Stimulated activated naive CD8-positive, alpha-beta T cell treated with anti-CD3 and anti-CD28 coated beads, Interleukin-15, Interleukin-2, amounts not matched to agents 100 U/mL and 50 U/mL, for 24 hours (primary cell): Measurements from ENCODE around the gene S100B.
"Not testable (repeated sequence)": the region's sequence is repeated elsewhere in the genome, so short reads cannot be mapped to it uniquely, and the experiment has no call there.

Source experiments
- ATAC-seq: fragments of 150-1000 bp; cut with Tn5 transposase; one replicate; pipeline ENCODE4 v1.10.0; 2021
- DNase-seq: peaks from one replicate; pipeline ENCODE4 v3.0.0; 2021

S100B gene

GRCh38 chr21:46600305-46600704, 4.6 kb downstream of the S100B start:
- no peak for DNase-seq
- ATAC-seq: no peak

GRCh38 chr21:46598581-46599572, 6.0 kb downstream of the S100B start:
- no peak for DNase-seq

GRCh38 chr21:46597896-46598343, 7.0 kb downstream of the S100B start:
- DNase-seq (no peak), ATAC-seq (no peak)

More at GRCh38 chr21:46598581-46599572, 6.0 kb downstream of the S100B start:
- ATAC-seq: no peak

GRCh38 chr21:46597031-46597430, 7.9 kb downstream of the S100B start:
- ATAC-seq (no peak), DNase-seq (no peak)

GRCh38 chr21:46596201-46596600, 8.7 kb downstream of the S100B start:
- peak; percentile 3 for ATAC-seq
- no peak for DNase-seq

GRCh38 chr21:46594276-46594675, 10.6 kb downstream of the S100B start:
- ATAC-seq: no peak
- DNase-seq: no peak

GRCh38 chr21:46585191-46585953, 19.5 kb downstream of the S100B start:
- DNase-seq (no peak), ATAC-seq (no peak)

- ATAC-seq (no peak), DNase-seq (no peak)
Measured at GRCh38 chr21:46581780-46582307, 23.0 kb downstream of the S100B start.

GRCh38 chr21:46579394-46579793, 25.5 kb downstream of the S100B start:
- not testable (repeated sequence) for ATAC-seq, DNase-seq

GRCh38 chr21:46577786-46578185, 27.1 kb downstream of the S100B start:
- DNase-seq, ATAC-seq: not testable (repeated sequence)

- ATAC-seq (no peak), DNase-seq (no peak)
Measured at GRCh38 chr21:46572850-46573249, 32.0 kb downstream of the S100B start.

- no peak for ATAC-seq
- DNase-seq: no peak
Measured at GRCh38 chr21:46570631-46571030, 34.3 kb downstream of the S100B start.

GRCh38 chr21:46570119-46570518, 34.8 kb downstream of the S100B start:
- ATAC-seq (no peak), DNase-seq (no peak)

- ATAC-seq (no peak), DNase-seq (no peak)
Measured at GRCh38 chr21:46569081-46569480, 35.8 kb downstream of the S100B start.

GRCh38 chr21:46568562-46568961, 36.3 kb downstream of the S100B start:
- ATAC-seq (no peak), DNase-seq (no peak)

- DNase-seq (no peak), ATAC-seq (no peak)
Measured at GRCh38 chr21:46567348-46567747, 37.5 kb downstream of the S100B start.

GRCh38 chr21:46564391-46564790, 40.5 kb downstream of the S100B start:
- ATAC-seq: no peak
- no peak for DNase-seq

GRCh38 chr21:46562964-46563607, 41.8 kb downstream of the S100B start:
- ATAC-seq: no peak
- no peak for DNase-seq

- DNase-seq (no peak), ATAC-seq (no peak)
Measured at GRCh38 chr21:46562472-46562871, 42.4 kb downstream of the S100B start.

GRCh38 chr21:46561445-46562090, 43.3 kb downstream of the S100B start:
- ATAC-seq (peak; percentile 34), DNase-seq (peak; percentile 32)
